ENCODE measurements around the gene PROZ. TPM values are rescaled to one million over a fixed set of nuclear protein-coding genes. Genes with fewer than 3 reads are reported as not detected.

Gene PROZ
- total and polyA plus RNA-seq, 2 donors (not counting 1 experiment from before 2014, with no cell fraction given), result not detected

DNA sequence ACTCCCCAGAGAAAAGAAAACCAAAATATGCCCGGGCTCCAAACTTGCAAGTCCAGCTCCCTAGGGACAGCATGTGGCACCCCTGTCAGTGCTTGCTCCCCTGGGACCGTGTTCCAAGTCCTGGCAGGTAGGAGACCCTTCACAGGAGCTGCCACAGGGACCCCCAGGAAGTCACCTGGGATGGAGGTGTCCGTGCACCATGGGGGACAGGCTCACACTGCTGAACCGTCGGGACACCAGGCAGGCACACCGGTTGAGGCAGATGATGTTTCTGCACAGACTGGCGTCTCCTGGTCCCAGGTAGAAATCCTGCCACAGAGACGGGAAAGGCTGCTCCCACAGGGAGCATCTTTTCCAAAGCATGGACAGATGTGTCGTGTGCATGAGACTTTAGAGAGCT lies 11.7 kb upstream of the PROZ start:
- no peaks in the 10 kb centered on the region for H3K4me1 ChIP-seq (ENCODE audit: control insufficient read depth, extremely low read depth, insufficient read depth, low read length)
- no peak for DNase-seq (ENCODE audit: low read depth in 2 of 2)
- no peaks in the 10 kb centered on the region for H4K20me1 ChIP-seq (ENCODE audit: control insufficient read depth, extremely low read depth, insufficient read depth, low read length)
- H3K4me3 ChIP-seq (replicated peaks in 1 of 4; ENCODE audit: control extremely low read depth in 1 of 4, insufficient read depth in 1 of 4, low read depth in 3 of 4, low read length in 4 of 4), result no peak overlapping the region
- TF ChIP-seq EZH2 (IDR thresholded peaks at IDR 0.05; ENCODE audit: low read length, missing control alignments), result no peak
- TF ChIP-seq, protein P1, sequence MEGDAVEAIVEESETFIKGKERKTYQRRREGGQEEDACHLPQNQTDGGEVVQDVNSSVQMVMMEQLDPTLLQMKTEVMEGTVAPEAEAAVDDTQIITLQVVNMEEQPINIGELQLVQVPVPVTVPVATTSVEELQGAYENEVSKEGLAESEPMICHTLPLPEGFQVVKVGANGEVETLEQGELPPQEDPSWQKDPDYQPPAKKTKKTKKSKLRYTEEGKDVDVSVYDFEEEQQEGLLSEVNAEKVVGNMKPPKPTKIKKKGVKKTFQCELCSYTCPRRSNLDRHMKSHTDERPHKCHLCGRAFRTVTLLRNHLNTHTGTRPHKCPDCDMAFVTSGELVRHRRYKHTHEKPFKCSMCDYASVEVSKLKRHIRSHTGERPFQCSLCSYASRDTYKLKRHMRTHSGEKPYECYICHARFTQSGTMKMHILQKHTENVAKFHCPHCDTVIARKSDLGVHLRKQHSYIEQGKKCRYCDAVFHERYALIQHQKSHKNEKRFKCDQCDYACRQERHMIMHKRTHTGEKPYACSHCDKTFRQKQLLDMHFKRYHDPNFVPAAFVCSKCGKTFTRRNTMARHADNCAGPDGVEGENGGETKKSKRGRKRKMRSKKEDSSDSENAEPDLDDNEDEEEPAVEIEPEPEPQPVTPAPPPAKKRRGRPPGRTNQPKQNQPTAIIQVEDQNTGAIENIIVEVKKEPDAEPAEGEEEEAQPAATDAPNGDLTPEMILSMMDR (conservative IDR thresholded peaks at IDR 0.05 in 1 of 2, IDR thresholded peaks at IDR 0.05 in 1 of 2; ENCODE audit: low read depth in 1 of 2, low read length in 2 of 2), result no peak
- H3K79me2 ChIP-seq (ENCODE audit: control insufficient read depth, insufficient read depth, low read length), result no peaks in the 10 kb centered on the region
- H3K27me3 ChIP-seq (ENCODE audit: control insufficient read depth, insufficient read depth, low read length), result no peaks in the 10 kb centered on the region
- H2AFZ ChIP-seq (ENCODE audit: low read length), result no peak overlapping the region
- no peak overlapping the region for H3K27ac ChIP-seq (ENCODE audit: insufficient read depth, low read length)
- H3K4me2 ChIP-seq (ENCODE audit: extremely low read depth, insufficient read depth, low read length), result no peak overlapping the region
- no peak overlapping the region for H3K9ac ChIP-seq (ENCODE audit: insufficient read depth, low read length)
- no peaks in the 10 kb centered on the region for H3K36me3 ChIP-seq (ENCODE audit: control insufficient read depth, insufficient read depth, low read length)
- no peaks in the 10 kb centered on the region for H3K9me3 ChIP-seq (ENCODE audit: control insufficient read depth, insufficient read depth, low read depth, low read length)

DNA sequence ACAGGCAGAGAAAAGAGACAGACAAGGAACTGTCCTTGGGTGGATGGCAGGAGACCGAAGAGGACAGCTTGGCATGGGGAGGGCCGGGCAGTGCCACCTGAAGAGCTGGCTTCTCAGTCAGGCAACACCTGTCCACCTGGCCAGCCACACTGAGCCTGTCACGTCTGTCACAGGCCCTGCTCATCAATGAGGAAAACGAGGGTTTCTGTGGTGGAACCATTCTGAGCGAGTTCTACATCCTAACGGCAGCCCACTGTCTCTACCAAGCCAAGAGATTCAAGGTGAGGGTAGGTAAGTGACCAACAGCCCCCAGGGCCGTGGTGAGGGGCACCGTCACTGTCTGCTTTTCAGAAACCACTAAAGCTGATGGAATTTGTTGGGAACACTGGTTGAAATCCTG lies 11.2 kb upstream of the PROZ start:
- DNase-seq (ENCODE audit: low read depth in 2 of 2), result no peak
- H4K20me1 ChIP-seq (ENCODE audit: control insufficient read depth, extremely low read depth, insufficient read depth, low read length), result no peaks in the 10 kb centered on the region
- no peak overlapping the region for H3K27ac ChIP-seq (ENCODE audit: insufficient read depth, low read length)
- H3K4me2 ChIP-seq (ENCODE audit: extremely low read depth, insufficient read depth, low read length), result no peak overlapping the region
- no peak overlapping the region for H2AFZ ChIP-seq (ENCODE audit: low read length)
- no peak overlapping the region for H3K4me3 ChIP-seq (replicated peaks in 1 of 4; ENCODE audit: control extremely low read depth in 1 of 4, insufficient read depth in 1 of 4, low read depth in 3 of 4, low read length in 4 of 4)
- peaks cover 4% of the 10 kb centered on the region for H3K4me1 ChIP-seq (ENCODE audit: control insufficient read depth, extremely low read depth, insufficient read depth, low read length)
- H3K79me2 ChIP-seq (ENCODE audit: control insufficient read depth, insufficient read depth, low read length), result no peaks in the 10 kb centered on the region
- no peak for TF ChIP-seq EZH2 (IDR thresholded peaks at IDR 0.05; ENCODE audit: low read length, missing control alignments)
- TF ChIP-seq, protein P1 (conservative IDR thresholded peaks at IDR 0.05 in 1 of 2, IDR thresholded peaks at IDR 0.05 in 1 of 2; ENCODE audit: low read depth in 1 of 2, low read length in 2 of 2), result no peak
- no peaks in the 10 kb centered on the region for H3K36me3 ChIP-seq (ENCODE audit: control insufficient read depth, insufficient read depth, low read length)
- no peaks in the 10 kb centered on the region for H3K9me3 ChIP-seq (ENCODE audit: control insufficient read depth, insufficient read depth, low read depth, low read length)
- H3K27me3 ChIP-seq (ENCODE audit: control insufficient read depth, insufficient read depth, low read length), result no peaks in the 10 kb centered on the region
- no peak overlapping the region for H3K9ac ChIP-seq (ENCODE audit: insufficient read depth, low read length)

DNA sequence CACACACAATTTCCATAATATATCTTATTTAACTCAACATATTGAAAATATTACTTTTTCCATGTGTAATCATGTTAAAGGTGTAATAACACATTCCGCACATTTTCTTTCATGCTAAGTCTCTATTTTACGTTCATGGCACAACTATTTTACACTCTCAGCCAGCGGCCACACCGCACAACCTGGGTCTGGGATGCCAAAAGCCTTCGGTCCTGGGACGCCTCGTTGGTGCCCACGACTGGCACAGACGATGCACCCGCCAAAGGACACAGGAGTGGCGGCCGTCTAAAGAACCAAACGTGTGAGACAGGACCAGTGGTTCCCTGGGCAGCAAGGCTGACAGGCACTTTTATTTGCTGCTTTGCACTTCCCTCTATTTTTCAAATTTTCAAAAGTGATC lies 10.0 kb upstream of the PROZ start:
- H3K4me2 ChIP-seq (ENCODE audit: extremely low read depth, insufficient read depth, low read length), result no peak overlapping the region
- no peak overlapping the region for H2AFZ ChIP-seq (ENCODE audit: low read length)
- no peak overlapping the region for H3K27ac ChIP-seq (ENCODE audit: insufficient read depth, low read length)
- no peak overlapping the region for H3K4me3 ChIP-seq (replicated peaks in 1 of 4; ENCODE audit: control extremely low read depth in 1 of 4, insufficient read depth in 1 of 4, low read depth in 3 of 4, low read length in 4 of 4)
- H3K79me2 ChIP-seq (ENCODE audit: control insufficient read depth, insufficient read depth, low read length), result no peaks in the 10 kb centered on the region
- H3K9ac ChIP-seq (ENCODE audit: insufficient read depth, low read length), result no peak overlapping the region
- TF ChIP-seq EZH2 (IDR thresholded peaks at IDR 0.05; ENCODE audit: low read length, missing control alignments), result no peak
- TF ChIP-seq, protein P1 (conservative IDR thresholded peaks at IDR 0.05 in 1 of 2, IDR thresholded peaks at IDR 0.05 in 1 of 2; ENCODE audit: low read depth in 1 of 2, low read length in 2 of 2), result no peak
- H3K27me3 ChIP-seq (ENCODE audit: control insufficient read depth, insufficient read depth, low read length), result no peaks in the 10 kb centered on the region
- no peak for DNase-seq (ENCODE audit: low read depth in 2 of 2)
- H3K36me3 ChIP-seq (ENCODE audit: control insufficient read depth, insufficient read depth, low read length), result no peaks in the 10 kb centered on the region
- no peaks in the 10 kb centered on the region for H3K9me3 ChIP-seq (ENCODE audit: control insufficient read depth, insufficient read depth, low read depth, low read length)
- no peaks in the 10 kb centered on the region for H4K20me1 ChIP-seq (ENCODE audit: control insufficient read depth, extremely low read depth, insufficient read depth, low read length)
- H3K4me1 ChIP-seq (ENCODE audit: control insufficient read depth, extremely low read depth, insufficient read depth, low read length), result peaks cover 10% of the 10 kb centered on the region
